ENCODE data around the gene KAT14. TPM values are rescaled to one million over a fixed set of nuclear protein-coding genes. Genes with fewer than 3 reads are reported as not detected.

KAT14 gene
- total RNA-seq, 1 donor from 2014 or later, result 8.4 TPM

DNA sequence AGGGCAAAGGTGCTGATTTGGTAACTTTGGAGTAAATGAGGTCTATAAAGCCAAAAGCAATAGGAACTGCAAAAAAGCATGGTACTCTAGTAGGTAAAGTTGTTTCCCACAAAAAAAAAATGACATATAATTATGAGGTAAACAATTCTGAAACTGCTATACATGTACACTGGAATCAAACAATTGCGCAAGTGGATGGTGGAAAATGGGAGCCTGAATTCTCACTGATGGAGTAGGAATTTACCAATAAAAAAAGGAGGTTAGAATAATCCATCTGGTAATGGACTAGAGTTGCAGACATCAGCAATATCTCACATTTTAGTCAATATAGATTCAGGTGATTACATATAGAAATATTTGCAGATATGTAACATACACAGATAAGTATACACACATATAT, 5.0 kb upstream of the KAT14 start:
- H3K27me3 Mint-ChIP-seq (ENCODE audit: low read depth, unreplicated experiment), result peaks cover 8% of the 10 kb centered on the region
- Histone ChIP-seq H3K27ac (ENCODE audit: low read depth, low read length) (no peak overlapping the region), H3K79me2 (ENCODE audit: insufficient read depth, low read length) (peaks cover under 1% of the 10 kb centered on the region), H4K20me1 (ENCODE audit: insufficient read depth, low read length) (no peaks in the 10 kb centered on the region), H3K4me3 (ENCODE audit: insufficient read depth, low read depth, low read length) (no peak overlapping the region), H3K36me3 (ENCODE audit: insufficient read depth, low read length) (no peaks in the 10 kb centered on the region), H3K27me3 (ENCODE audit: insufficient read depth, low read length) (peaks cover 4% of the 10 kb centered on the region), H2AFZ (ENCODE audit: low read depth, low read length) (no peak overlapping the region), H3K9me3 (ENCODE audit: insufficient read depth, low read depth, low read length) (no peaks in the 10 kb centered on the region), H3K9ac (ENCODE audit: low read length) (no peak overlapping the region), H3K4me1 (ENCODE audit: insufficient read depth, low read length) (no peaks in the 10 kb centered on the region), H3K4me2 (ENCODE audit: low read length) (no peak overlapping the region)
- H3K27ac Mint-ChIP-seq (ENCODE audit: unreplicated experiment), result no peak overlapping the region
- H3K4me1 Mint-ChIP-seq (ENCODE audit: low read depth, unreplicated experiment), result no peaks in the 10 kb centered on the region
- FAIRE-seq, result no peak
- TF ChIP-seq, protein P1, sequence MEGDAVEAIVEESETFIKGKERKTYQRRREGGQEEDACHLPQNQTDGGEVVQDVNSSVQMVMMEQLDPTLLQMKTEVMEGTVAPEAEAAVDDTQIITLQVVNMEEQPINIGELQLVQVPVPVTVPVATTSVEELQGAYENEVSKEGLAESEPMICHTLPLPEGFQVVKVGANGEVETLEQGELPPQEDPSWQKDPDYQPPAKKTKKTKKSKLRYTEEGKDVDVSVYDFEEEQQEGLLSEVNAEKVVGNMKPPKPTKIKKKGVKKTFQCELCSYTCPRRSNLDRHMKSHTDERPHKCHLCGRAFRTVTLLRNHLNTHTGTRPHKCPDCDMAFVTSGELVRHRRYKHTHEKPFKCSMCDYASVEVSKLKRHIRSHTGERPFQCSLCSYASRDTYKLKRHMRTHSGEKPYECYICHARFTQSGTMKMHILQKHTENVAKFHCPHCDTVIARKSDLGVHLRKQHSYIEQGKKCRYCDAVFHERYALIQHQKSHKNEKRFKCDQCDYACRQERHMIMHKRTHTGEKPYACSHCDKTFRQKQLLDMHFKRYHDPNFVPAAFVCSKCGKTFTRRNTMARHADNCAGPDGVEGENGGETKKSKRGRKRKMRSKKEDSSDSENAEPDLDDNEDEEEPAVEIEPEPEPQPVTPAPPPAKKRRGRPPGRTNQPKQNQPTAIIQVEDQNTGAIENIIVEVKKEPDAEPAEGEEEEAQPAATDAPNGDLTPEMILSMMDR (IDR thresholded peaks at IDR 0.05; ENCODE audit: insufficient read depth, low read depth, low read length), result no peak
- TF ChIP-seq EZH2 (IDR thresholded peaks at IDR 0.05; ENCODE audit: insufficient read depth, low read length), result no peak
- no peaks in the 10 kb centered on the region for H3K9me3 Mint-ChIP-seq (ENCODE audit: unreplicated experiment)
- no peaks in the 10 kb centered on the region for H3K36me3 Mint-ChIP-seq (ENCODE audit: low read depth, unreplicated experiment)
- no peak overlapping the region for H3K4me3 Mint-ChIP-seq (ENCODE audit: unreplicated experiment)
- no peak for DNase-seq (ENCODE audit: low read depth)

DNA sequence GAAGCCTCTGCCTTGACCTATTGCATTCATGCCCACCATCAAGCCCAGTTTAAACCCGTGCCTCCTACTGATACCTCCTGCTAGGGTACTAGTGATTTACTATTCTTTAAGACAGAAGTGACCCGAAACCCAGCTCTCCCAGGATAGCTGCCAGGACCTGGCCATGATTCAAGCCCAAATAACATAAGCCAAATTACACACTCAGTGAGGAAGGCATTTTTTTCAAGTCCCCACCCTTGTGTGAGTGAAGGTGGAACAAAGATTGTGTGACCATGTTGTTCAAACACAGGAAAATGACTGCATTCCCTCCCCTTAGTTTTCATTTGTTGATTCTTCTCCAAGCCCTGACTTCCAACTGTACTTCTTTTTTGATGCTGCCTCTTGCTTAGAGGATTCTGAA, 3.7 kb upstream of the KAT14 start:
- Histone ChIP-seq H3K9me3 (ENCODE audit: insufficient read depth, low read depth, low read length) (no peaks in the 10 kb centered on the region), H2AFZ (ENCODE audit: low read depth, low read length) (peak overlapping the region; percentile 16), H3K36me3 (ENCODE audit: insufficient read depth, low read length) (no peaks in the 10 kb centered on the region), H3K4me2 (ENCODE audit: low read length) (no peak overlapping the region), H3K27me3 (ENCODE audit: insufficient read depth, low read length) (peaks cover 4% of the 10 kb centered on the region), H3K4me3 (ENCODE audit: insufficient read depth, low read depth, low read length) (no peak overlapping the region), H3K4me1 (ENCODE audit: insufficient read depth, low read length) (peaks cover 7% of the 10 kb centered on the region), H4K20me1 (ENCODE audit: insufficient read depth, low read length) (peaks cover 4% of the 10 kb centered on the region), H3K79me2 (ENCODE audit: insufficient read depth, low read length) (peaks cover 13% of the 10 kb centered on the region), H3K27ac (ENCODE audit: low read depth, low read length) (no peak overlapping the region), H3K9ac (ENCODE audit: low read length) (no peak overlapping the region)
- no peak for TF ChIP-seq EZH2 (IDR thresholded peaks at IDR 0.05; ENCODE audit: insufficient read depth, low read length)
- TF ChIP-seq, protein P1 (IDR thresholded peaks at IDR 0.05; ENCODE audit: insufficient read depth, low read depth, low read length), result no peak
- Mint-ChIP-seq H3K4me3 (ENCODE audit: unreplicated experiment) (no peak overlapping the region), H3K36me3 (ENCODE audit: low read depth, unreplicated experiment) (no peaks in the 10 kb centered on the region), H3K27me3 (ENCODE audit: low read depth, unreplicated experiment) (peaks cover 8% of the 10 kb centered on the region), H3K4me1 (ENCODE audit: low read depth, unreplicated experiment) (no peaks in the 10 kb centered on the region), H3K27ac (ENCODE audit: unreplicated experiment) (no peak overlapping the region), H3K9me3 (ENCODE audit: unreplicated experiment) (no peaks in the 10 kb centered on the region)
- no peak for DNase-seq (ENCODE audit: low read depth)
- no peak for FAIRE-seq

DNA sequence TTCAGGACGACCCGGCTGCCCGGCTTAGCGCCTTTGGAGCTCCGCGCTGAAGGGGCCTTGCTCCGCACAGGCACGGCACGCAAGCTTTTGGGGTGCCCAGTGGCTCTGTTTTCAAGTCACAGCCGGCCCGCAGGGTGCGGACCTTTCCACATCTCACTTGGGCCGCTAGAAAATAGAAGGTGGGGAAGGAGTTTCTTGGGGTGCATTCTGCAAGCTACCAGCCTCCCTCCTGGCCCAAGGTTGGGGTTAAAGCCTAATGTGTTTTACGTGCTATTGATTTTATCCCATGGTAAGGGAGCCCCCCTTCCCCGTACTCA, 561 bp downstream of the KAT14 start:
- Mint-ChIP-seq H3K9me3 (ENCODE audit: unreplicated experiment) (no peaks in the 10 kb centered on the region), H3K4me3 (ENCODE audit: unreplicated experiment) (peak overlapping the region; percentile 91), H3K27ac (ENCODE audit: unreplicated experiment) (no peak overlapping the region), H3K36me3 (ENCODE audit: low read depth, unreplicated experiment) (no peaks in the 10 kb centered on the region), H3K27me3 (ENCODE audit: low read depth, unreplicated experiment) (peaks cover 3% of the 10 kb centered on the region), H3K4me1 (ENCODE audit: low read depth, unreplicated experiment) (peaks cover 2% of the 10 kb centered on the region)
- H4K20me1 ChIP-seq (ENCODE audit: insufficient read depth, low read length), result peaks cover 14% of the 10 kb centered on the region
- H3K79me2 ChIP-seq (ENCODE audit: insufficient read depth, low read length), result peaks cover 44% of the 10 kb centered on the region
- H3K4me3 ChIP-seq (ENCODE audit: insufficient read depth, low read depth, low read length), result peak overlapping the region; percentile 80
- TF ChIP-seq, protein P1 (IDR thresholded peaks at IDR 0.05; ENCODE audit: insufficient read depth, low read depth, low read length), result no peak
- no peak for TF ChIP-seq EZH2 (IDR thresholded peaks at IDR 0.05; ENCODE audit: insufficient read depth, low read length)
- H3K27me3 ChIP-seq (ENCODE audit: insufficient read depth, low read length), result no peaks in the 10 kb centered on the region
- peaks cover 11% of the 10 kb centered on the region for H3K4me1 ChIP-seq (ENCODE audit: insufficient read depth, low read length)
- no peaks in the 10 kb centered on the region for H3K9me3 ChIP-seq (ENCODE audit: insufficient read depth, low read depth, low read length)
- peak overlapping the region; percentile 82 for H3K9ac ChIP-seq (ENCODE audit: low read length)
- peak overlapping the region; percentile 99 for H2AFZ ChIP-seq (ENCODE audit: low read depth, low read length)
- no peak for FAIRE-seq
- DNase-seq (ENCODE audit: low read depth), result no peak
- H3K27ac ChIP-seq (ENCODE audit: low read depth, low read length), result peak overlapping the region; percentile 73
- H3K4me2 ChIP-seq (ENCODE audit: low read length), result peak overlapping the region; percentile 92
- H3K36me3 ChIP-seq (ENCODE audit: insufficient read depth, low read length), result peaks cover 8% of the 10 kb centered on the region

Measured in astrocyte (in vitro differentiated cells and primary cell).